Bone marrow (tissue), 2 donors: Measurements from ENCODE around the gene GAPVD1.
"Not testable (repeated sequence)": the region's sequence is repeated elsewhere in the genome, so short reads cannot be mapped to it uniquely, and the experiment has no call there.

Experiments used
- DNase-seq, 2 donors: peaks; one replicate each; lab custom pipeline; 2025; lab: John Stamatoyannopoulos, UW

The GAPVD1 gene

DNA sequence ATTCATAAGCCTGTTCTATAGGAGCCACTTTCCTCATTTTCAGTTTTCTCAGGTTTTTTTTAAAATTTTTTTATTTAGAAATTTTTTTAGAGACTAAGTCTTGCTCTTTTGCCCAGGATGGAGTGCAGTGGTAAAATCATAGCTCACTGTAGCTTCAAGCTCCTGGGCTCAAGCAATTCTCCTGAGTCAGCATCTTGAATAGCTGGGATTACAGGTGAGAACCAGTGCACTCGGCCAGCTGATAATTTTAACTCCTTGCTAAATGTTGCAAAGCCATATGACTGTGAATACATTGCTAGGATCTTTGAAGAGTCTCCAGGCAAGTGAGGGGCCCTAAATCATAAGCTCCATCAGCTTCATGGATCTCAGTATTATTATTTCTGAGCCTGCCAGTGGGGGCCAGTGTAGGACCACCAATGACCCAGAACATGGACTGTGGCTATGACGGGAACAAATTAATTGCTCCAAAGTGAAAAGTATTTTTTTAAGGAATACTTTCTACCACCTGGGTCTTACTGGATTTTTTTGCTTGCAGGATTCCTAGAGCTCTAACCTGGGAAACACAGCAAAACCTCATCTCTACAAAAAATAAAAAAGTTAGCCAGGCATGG is 5.7 kb upstream of the GAPVD1 start:
- DNase-seq, result no peak

DNA sequence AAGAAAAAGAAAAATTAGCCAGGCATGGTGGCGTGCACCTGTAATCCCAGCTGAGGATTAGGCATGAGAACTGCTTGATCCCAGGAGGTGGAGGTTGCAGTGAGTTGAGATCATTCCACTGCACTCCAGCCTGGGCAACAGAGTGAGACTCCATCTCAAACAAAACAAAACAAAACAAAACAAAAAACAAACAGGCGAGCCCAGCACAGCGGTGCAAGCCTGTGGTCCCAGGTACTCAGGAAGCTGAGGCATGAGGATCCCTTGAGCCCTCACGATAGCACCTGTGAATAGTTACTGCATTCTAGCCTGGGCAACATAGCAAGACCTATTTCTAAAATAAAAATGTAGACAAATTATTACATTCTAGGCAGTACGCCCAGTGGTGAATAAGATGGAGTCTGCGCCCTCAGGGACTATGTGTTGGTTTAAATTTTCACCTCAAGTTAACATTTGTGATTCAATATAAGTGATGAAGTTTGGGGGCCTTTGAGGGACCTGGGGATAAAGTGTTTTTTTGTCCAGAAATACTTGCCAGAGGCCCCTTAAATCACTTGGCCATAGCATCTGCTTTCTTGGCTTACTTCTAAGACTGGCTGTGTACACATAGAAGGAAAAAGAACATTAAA is 3.4 kb upstream of the GAPVD1 start:
- DNase-seq, result no peak

DNA sequence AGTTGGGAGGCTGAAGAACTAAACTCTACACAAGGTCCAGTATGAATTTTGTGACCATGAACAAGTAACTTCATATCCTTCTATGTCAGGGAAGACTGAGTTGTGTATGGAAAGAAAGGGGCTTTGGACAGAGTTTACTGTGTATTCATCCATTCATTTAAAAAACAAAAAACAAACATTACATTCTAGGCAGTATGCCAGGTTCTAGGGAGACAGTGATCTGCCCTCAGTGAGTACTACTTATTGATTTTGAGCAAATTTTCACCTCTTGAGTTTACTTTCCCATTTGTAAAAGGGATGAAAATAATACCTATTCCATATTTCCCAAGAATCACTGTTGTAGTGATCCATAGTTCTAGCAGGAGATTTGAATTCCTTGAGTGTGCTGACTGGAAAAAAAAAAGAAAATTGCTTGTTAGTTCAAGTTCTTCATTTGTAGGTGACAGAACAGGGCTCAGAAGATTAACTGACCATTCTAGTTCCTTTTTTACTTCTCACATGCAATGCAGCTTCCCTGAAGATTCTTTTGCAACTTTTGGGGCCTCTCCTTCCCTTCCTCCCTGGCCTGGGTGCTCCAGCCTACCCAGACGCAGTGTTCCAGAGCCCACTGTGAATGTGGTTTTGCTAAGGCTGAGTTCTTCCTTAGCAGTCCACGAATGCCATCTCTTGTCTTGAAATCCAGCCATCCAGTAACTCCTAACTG is 2.6 kb upstream of the GAPVD1 start:
- DNase-seq, result peak; percentile 19 to 50

DNA sequence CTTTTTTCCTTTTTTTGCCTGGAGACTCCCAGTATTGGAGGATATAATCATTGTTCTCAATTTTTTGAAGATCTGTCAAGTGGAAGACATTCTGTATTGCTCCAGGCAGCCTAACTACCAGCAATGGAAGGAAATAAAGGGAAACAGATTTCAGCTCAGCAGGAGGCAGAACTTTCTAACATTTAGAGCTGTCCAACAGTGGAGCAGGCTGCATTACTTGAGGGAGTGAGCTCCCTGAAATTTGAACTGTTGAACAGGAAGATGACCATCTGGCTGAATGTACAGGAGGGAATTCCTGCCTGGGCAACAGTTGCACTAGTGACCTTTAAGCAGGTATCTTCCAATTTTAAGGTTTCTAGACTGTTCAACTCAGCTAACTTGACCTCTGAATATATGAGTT is 1.1 kb upstream of the GAPVD1 start:
- DNase-seq, result no peak

DNA sequence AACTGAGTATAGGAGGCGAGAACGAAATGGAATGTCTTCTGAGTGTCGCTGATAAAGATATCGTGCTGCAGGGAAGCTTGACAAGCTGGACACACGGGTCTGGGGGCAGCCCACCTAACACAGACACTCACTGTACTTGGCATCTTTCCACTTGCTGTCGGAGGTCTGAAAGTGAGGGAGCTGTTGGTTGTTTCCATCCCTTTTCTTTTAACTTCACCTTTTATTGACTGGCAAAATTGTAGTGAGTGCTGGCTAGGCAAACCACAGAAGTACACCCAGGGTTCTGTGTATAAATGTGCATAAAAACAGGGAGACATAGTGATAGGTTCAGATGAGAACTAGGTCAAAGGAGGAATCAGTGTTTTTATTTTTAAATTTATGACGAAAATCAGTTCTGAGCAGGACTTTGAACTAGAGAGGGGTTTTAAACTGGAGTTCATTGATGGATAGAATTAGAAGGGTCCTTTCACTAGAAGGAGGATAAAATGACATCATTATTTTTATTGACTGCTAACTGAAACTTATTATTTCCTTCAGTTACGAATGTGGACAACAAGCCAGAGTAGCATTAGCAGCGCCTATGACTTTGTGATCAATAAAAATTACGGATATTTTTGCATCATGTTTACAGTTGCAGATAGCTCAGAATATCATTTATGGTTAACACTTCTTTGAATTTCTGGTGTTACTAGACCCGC is 817 bp downstream of the GAPVD1 start:
- no peak for DNase-seq

DNA sequence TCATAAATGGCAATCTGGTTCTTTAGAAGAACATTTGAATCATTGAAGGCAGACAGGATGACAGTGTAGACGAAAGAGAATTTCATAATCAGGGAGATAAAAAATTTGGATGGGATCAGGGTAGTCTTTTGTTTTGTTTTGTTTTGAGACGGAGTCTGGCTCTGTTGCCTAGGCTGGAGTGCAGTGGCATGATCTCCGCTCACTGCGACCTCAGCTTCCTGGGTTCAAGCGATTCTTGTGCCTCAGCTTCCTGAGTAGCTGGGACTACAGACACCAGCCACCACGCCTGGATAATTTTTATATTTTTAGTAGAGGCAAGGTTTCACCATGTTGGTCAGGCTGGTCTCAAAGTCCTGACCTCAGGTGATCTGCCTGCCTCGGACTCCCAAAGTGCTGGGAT is 2.4 kb downstream of the GAPVD1 start:
- not testable (repeated sequence) for DNase-seq

DNA sequence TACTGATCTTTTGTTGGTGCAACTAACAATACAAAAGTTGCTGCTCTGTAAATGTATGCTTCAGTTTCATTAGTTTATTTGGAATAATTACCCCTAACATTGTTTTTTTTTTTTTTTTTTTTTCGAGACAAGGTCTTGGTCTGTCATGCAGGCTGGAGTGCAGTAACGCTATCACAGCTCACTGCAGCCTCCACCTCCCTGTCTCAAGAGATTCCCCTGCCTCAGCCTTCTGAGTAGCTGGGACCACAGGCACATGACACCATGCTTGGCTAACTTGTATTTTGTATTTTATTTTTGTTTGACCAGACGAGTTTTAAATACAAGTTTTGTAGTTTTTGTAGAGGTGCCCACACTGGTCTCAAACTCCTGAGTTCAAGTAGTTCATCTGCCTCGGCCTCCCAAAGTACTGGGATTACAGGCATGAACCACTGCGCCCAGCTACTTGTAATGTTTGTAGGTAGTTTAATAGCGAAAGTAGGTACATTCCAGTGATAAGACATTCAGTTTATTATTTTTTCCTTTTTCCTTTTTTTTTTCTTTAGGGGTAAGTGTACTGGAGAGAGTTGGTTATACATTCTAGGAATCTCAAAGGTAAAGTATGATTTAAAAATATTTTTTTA is 6.9 kb downstream of the GAPVD1 start:
- no peak for DNase-seq

DNA sequence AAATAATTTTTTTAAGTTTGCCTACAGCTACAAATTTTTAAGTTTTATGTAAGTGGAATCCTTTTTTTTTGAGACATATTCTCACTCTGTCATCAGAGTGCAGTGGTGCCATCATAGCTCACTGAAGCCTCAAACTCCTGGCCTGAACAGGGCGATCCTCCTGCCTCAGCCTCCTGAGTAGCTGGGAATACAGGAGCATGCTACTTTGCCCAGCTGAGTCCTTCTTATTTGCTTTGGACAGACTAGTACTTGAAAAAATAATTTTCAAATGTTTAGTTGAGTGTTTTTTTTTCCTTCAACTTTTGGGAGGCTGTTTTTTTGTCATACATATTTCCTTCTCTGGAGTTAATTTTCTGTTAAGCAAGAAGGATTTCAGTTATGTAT is 7.4 kb downstream of the GAPVD1 start:
- DNase-seq, result no peak

DNA sequence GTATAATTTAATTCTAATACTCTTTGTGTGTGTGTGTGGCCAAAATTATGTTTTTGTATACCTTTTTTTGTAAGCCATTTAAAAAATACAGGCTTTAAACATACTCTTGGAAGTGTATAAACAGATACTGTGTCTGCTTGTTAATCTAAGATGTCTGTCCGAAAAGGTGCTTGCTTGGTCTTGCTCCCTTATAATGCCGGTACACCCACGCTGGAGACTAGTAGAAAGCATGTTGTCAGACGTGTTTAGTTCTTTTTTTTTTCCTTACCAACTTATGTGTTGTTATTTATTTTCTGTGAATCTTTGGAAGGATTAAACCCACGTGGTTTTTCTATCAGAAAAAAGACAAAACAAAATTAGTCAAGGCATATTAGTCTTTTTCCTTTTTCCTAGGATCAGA is 9.5 kb downstream of the GAPVD1 start:
- DNase-seq, result no peak

DNA sequence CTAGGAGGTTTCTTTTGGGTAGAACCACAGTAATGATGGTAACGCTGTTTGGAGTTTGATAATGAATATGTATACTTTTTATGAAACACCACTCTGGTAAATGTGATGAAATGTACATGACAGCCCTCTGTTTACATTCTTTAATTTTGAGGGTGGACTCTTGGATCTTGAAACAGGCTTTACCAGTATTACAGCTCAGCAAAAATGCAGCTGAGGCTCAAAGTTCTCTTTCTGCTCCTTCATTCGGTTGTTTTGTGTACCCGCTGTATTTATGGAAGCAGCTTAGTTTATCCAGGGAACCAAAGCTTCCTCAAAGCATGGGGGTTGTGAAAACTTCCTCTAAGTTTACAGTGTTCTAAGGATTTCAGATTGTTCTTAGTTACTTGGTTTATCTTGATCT is 11.1 kb downstream of the GAPVD1 start:
- no peak for DNase-seq

DNA sequence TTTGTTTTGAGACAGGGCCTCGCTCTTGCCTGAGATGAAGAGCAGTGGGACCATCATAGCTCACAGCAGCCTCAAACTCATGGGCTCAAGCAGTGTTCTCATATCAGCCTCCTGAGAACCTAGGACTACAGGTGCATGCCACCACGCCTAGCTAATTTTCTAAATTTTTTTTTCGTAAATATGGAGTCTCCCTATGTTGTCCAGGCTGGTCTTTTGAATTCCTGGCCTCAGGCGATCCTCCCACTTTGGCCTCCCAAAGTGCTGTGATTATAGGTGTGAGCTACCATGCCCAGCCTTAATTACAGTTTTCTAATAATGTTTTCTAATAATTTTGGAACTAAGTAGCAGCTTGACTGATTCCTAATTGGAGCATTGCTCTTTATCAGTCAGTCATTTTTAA is 15.1 kb downstream of the GAPVD1 start:
- no peak for DNase-seq

DNA sequence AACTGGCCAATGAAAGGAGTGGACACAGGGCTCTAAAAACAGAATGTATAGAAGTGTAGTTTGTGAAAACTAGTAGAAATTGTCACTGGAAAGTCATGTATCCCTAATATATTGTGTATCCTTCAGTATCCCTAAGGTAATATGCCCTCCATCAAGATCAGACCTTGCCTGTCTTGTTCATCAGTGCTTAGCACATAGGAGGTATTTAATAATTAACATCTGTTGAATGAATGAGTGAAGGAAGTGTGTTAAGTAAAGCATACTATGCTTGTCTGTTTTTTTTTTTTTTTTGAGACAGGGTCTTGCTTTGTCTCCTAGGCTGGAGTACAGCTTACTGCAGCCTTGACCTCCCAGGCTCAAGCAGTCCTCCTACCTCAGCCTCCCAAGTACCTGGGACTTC is 15.8 kb downstream of the GAPVD1 start:
- no peak for DNase-seq

DNA sequence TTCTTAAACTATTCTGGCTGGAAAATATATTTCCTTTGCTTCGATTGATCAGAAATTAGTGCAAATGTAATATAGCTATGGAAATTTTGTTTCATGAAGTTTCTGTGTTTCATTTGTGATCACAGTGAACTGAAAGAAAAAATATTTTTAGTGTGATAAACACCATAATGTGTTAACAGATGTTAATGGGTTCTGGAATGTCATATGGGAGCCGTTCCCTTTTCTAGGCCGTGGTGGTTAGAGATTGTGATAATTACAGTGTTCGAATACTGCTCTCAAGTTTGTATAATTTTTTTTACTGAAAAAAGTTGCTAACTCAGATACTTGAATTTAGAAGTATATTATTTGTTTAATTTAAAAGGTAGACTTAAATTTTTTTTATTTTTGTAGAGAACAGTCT is 19.3 kb downstream of the GAPVD1 start:
- no peak for DNase-seq

DNA sequence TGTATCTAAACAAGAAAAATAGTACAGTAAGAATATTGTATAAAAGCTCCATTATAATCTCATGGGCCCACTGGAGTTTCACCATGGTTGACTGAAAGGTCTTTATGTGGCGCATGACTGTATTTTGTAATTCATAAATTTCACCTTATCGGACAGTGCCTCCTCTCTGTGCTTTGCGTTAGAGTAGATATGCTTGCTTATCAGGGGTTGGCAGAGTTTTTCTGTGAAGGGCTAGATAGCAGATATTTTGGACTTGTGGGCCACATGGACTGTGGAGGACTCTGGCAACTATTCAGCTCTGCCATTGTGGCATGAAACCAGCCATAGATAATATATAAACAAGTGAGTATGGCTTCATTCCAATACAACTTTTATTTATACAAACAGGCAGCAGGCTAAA is 23.2 kb downstream of the GAPVD1 start:
- DNase-seq, result no peak

DNA sequence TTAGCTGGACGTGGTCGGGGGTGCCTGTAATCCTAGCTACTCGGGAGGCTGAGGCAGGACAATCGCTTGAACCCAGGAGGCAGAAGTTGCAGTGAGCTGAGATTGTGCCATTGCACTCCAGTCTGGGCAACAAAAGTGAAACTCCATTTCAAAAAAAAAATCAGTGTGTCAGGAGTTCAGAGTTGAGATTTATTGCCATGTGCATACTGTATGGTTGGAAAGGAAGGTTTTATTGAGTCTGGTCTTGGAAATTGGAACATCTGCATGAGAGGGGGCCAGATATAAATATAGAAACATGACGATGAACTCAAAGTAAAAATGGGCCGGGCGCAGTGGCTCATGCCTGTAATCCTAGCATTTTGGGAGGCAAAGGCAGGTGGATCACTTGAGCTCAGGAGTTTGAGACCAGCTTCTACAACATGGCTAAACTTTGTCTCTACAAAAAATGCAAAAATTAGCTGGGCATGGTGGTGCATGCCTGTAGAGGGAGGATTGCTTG is 25.4 kb downstream of the GAPVD1 start:
- not testable (repeated sequence) for DNase-seq

DNA sequence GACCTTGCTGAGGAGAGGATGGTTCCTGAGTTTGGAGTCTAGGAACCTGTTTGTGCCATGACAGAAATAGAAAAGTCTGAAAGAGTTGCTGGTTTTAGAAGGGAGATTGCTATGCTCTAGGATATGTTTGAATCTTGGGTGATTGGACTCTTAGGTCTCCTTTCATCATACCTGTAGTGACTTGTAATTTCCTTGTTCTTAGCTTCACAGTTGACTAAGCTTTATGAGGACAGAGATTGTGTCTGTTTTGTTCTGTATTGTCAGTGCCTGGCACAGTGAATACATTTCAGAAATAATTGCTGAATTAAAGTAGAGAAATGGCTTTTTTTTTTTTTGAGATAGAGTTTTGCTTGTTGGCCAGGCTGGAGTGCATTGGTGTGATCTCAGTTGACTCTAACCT is 31.5 kb downstream of the GAPVD1 start:
- no peak for DNase-seq

DNA sequence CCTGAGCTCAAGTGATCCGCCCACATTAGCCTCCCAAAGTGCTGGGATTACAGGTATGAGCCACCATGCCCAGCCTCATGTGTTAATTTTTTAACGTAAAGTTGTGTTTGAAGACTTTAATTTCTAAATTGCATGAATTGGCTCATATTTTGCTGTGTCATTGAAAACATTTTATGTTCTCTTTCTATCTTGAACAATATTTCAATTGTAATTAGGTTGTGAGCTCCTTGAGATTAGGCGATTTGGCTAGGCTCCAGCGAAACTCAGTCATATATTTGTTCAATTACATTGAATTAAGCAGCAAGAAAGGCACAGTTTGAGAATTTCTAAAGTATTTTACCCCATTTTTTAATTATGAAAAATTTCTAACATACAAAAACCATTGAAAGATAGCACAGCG is 34.0 kb downstream of the GAPVD1 start:
- no peak for DNase-seq

DNA sequence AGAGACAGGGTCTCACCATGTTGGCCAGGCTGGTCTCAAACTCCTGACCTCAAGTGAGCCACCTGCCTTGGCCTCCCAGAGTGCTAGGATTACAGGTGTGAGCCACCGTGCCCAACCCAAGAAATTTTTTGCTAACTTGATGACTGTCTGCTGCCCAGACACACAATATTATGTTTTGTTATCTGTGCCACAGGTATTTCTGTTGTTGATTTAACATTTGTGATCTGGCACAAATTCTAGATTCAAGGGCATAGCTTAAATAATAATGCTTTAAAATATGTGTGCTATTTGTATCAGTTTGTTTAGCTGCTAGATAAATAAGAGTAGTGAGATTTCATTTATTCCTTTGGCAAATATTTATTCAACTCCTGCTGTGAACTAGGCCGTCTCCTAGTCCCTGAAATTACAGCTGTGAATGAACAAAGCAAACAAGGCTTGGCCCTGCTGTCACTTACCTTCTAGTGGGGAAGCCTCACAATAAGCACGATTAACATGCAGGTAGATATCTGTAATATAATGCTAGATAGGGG is 35.3 kb downstream of the GAPVD1 start:
- DNase-seq, result no peak

DNA sequence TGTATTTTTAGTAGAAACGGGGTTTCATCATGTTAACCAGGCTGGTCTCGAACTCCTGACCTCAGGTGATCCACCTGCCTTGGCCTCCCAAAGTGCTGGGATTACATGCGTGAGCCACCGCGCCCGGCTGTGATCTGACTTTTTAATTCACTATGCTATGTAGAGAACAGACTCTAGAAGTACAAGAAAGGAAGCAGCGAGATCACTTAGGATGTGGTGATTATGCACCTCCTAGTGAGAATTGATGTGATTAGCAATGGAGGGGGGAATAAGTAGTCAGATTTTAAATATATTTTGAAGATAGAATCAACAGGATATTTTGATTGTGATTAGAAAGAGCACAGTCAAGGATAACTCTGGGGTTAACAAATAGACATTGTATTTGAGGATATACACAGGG is 36.3 kb downstream of the GAPVD1 start:
- DNase-seq, result no peak

DNA sequence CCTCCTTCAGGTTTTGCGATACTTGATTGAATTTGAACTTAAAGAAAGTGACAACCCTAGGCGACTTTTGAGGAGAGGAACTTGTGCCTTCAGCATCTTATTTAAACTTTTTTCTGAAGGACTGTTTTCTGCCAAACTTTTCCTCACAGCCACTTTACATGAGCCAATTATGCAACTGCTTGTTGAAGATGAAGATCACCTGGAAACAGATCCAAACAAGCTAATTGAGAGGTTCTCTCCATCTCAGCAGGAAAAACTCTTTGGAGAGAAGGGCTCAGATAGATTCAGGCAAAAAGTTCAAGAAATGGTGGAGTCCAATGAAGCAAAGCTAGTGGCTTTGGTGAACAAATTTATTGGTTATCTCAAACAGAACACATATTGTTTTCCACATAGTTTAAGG is 40.6 kb downstream of the GAPVD1 start:
- DNase-seq, result no peak

DNA sequence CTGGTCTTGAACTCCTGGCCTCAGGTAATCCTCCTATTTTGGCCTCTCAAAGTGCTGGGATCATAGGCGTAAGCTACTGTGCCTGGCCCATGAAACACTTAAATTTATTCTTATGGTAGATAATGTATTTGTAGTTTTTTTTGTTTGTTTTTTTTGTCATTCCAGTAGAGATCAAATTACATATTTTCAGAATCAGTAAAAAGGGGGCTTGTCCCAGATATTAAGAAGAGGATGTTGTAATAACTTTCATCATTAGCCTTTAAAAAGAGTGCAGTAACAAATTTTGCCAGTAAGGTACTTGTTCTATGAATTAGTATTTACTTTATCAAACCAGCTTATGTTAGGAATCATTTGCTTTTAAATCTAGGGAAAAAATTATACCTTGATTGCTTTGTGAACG is 42.6 kb downstream of the GAPVD1 start:
- DNase-seq, result no peak

DNA sequence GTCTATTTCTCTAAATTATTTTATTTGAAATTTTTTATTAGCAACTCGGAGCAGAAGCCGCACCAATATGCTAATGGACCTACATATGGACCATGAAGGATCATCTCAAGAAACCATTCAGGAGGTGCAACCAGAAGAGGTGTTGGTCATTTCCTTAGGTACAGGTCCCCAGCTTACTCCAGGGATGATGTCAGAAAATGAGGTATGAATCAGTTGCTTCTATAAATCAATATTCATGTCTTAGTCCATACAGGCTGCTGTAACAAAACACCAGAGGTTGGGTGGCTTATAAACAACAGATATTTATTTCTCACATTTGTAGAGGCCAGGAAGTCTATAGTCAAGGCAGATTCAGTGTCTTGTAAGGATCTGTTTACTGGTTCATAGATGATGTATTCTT is 50.8 kb downstream of the GAPVD1 start:
- no peak for DNase-seq
